HEK293 (cell line): ENCODE results near the gene FAM83E.

Source experiments
- BCL11A ChIP-seq: fragments of 450-650 bp; formaldehyde crosslinking; IDR thresholded peaks from 2 replicates; pipeline ENCODE4 v1.5.1; 2016; ENCODE audit warnings: low read depth, missing biosample characterization, missing genetic modification characterization
- GLI2 ChIP-seq: fragments of 450-650 bp; formaldehyde crosslinking; IDR thresholded peaks from 2 replicates; pipeline ENCODE4; 2017; ENCODE audit warnings: missing biosample characterization, missing genetic modification characterization, low read depth, borderline replicate concordance
- KLF9 ChIP-seq: fragments of 450-650 bp; formaldehyde crosslinking; IDR thresholded peaks from 2 replicates; pipeline ENCODE4 v1.5.1; 2016; ENCODE audit warnings: missing biosample characterization, missing genetic modification characterization, low read depth
- WT1 ChIP-seq: fragments of 450-650 bp; formaldehyde crosslinking; IDR thresholded peaks from 2 replicates; pipeline ENCODE4 v1.5.1; 2016; ENCODE audit warnings: missing biosample characterization, missing genetic modification characterization
- YY2 ChIP-seq: fragments of 450-650 bp; formaldehyde crosslinking; IDR thresholded peaks from 2 replicates; pipeline ENCODE4 v1.5.1; 2016; ENCODE audit warnings: missing biosample characterization, missing genetic modification characterization
- ZBTB1 ChIP-seq: fragments of 450-650 bp; formaldehyde crosslinking; IDR thresholded peaks from 2 replicates; pipeline ENCODE4 v1.5.1; 2016; ENCODE audit warnings: missing biosample characterization, missing genetic modification characterization
- ZBTB17 ChIP-seq: fragments of 450-650 bp; formaldehyde crosslinking; IDR thresholded peaks from 2 replicates; pipeline ENCODE4 v1.5.1; 2016; ENCODE audit warnings: missing biosample characterization, missing genetic modification characterization
- ZFHX2 ChIP-seq: fragments of 450-650 bp; formaldehyde crosslinking; conservative IDR thresholded peaks from 2 replicates; pipeline ENCODE4 v1.5.1; 2016; ENCODE audit warnings: missing biosample characterization, missing genetic modification characterization
- ZNF10 ChIP-seq: fragments of 450-650 bp; formaldehyde crosslinking; IDR thresholded peaks from 2 replicates; pipeline ENCODE4 v1.5.1; 2017; ENCODE audit warnings: missing biosample characterization, missing genetic modification characterization
- ZNF341 ChIP-seq: fragments of 450-650 bp; formaldehyde crosslinking; IDR thresholded peaks from 2 replicates; pipeline ENCODE4; 2016; ENCODE audit warnings: low read depth, missing biosample characterization, missing genetic modification characterization
- ZNF404 ChIP-seq: fragments of 450-650 bp; formaldehyde crosslinking; IDR thresholded peaks from 2 replicates; pipeline ENCODE4 v1.5.1; 2017; ENCODE audit warnings: missing biosample characterization, missing genetic modification characterization
- ZNF48 ChIP-seq: fragments of 450-650 bp; formaldehyde crosslinking; IDR thresholded peaks from 2 replicates; pipeline ENCODE4 v1.5.1; 2016; ENCODE audit warnings: missing biosample characterization, missing genetic modification characterization
- ZNF654 ChIP-seq: fragments of 450-650 bp; formaldehyde crosslinking; IDR thresholded peaks from 2 replicates; pipeline ENCODE4 v1.5.1; 2016; ENCODE audit warnings: low read depth, missing biosample characterization, missing genetic modification characterization
- ZNF76 ChIP-seq: fragments of 450-650 bp; formaldehyde crosslinking; IDR thresholded peaks from 2 replicates; pipeline ENCODE4; 2016; ENCODE audit warnings: low read depth, missing biosample characterization, missing genetic modification characterization, borderline replicate concordance
- ZNF776 ChIP-seq: fragments of 450-650 bp; formaldehyde crosslinking; IDR thresholded peaks from 2 replicates; pipeline ENCODE4 v1.5.0; 2017; ENCODE audit warnings: missing biosample characterization, missing genetic modification characterization, borderline replicate concordance
- ZNF777 ChIP-seq: fragments of 450-650 bp; formaldehyde crosslinking; IDR thresholded peaks from 2 replicates; pipeline ENCODE4 v1.5.1; 2017; ENCODE audit warnings: missing biosample characterization, missing genetic modification characterization, borderline replicate concordance
- ZNF843 ChIP-seq: fragments of 450-650 bp; formaldehyde crosslinking; IDR thresholded peaks from 2 replicates; pipeline ENCODE4 v1.5.1; 2016; ENCODE audit warnings: missing biosample characterization, missing genetic modification characterization
- TF ChIP-seq, protein P1 (sequence below): fragments of 450-650 bp; formaldehyde crosslinking; IDR thresholded peaks from 2 replicates; pipeline ENCODE4 v1.5.1; 2017; ENCODE audit warnings: missing biosample characterization, missing genetic modification characterization
- TF ChIP-seq, protein P2 (sequence below): fragments of 450-650 bp; formaldehyde crosslinking; IDR thresholded peaks from 2 replicates; pipeline ENCODE4 v1.5.1; 2016; ENCODE audit warnings: missing biosample characterization, missing genetic modification characterization
- TF ChIP-seq, protein P3 (sequence below): fragments of 450-650 bp; formaldehyde crosslinking; IDR thresholded peaks from 2 replicates; pipeline ENCODE4 v1.5.1; 2016; ENCODE audit warnings: missing biosample characterization, missing genetic modification characterization
- TF ChIP-seq, protein P4 (sequence below): fragments of 450-650 bp; formaldehyde crosslinking; IDR thresholded peaks from 2 replicates; pipeline ENCODE4 v1.5.1; 2016; ENCODE audit warnings: missing biosample characterization, missing genetic modification characterization
- TF ChIP-seq, protein P5 (sequence below): fragments of 450-650 bp; formaldehyde crosslinking; conservative IDR thresholded peaks from 2 replicates; pipeline ENCODE4 v1.5.1; 2016; ENCODE audit warnings: low read depth, missing biosample characterization, missing genetic modification characterization
- TF ChIP-seq, protein P6 (sequence below): fragments of 450-650 bp; formaldehyde crosslinking; IDR thresholded peaks from 2 replicates; pipeline ENCODE4 v1.5.1; 2016; ENCODE audit warnings: missing biosample characterization, missing genetic modification characterization
- TF ChIP-seq, protein P7 (sequence below): fragments of 450-650 bp; formaldehyde crosslinking; IDR thresholded peaks from 2 replicates; pipeline ENCODE4 v1.5.1; 2016; ENCODE audit warnings: missing biosample characterization, missing genetic modification characterization

FAM83E gene

DNA sequence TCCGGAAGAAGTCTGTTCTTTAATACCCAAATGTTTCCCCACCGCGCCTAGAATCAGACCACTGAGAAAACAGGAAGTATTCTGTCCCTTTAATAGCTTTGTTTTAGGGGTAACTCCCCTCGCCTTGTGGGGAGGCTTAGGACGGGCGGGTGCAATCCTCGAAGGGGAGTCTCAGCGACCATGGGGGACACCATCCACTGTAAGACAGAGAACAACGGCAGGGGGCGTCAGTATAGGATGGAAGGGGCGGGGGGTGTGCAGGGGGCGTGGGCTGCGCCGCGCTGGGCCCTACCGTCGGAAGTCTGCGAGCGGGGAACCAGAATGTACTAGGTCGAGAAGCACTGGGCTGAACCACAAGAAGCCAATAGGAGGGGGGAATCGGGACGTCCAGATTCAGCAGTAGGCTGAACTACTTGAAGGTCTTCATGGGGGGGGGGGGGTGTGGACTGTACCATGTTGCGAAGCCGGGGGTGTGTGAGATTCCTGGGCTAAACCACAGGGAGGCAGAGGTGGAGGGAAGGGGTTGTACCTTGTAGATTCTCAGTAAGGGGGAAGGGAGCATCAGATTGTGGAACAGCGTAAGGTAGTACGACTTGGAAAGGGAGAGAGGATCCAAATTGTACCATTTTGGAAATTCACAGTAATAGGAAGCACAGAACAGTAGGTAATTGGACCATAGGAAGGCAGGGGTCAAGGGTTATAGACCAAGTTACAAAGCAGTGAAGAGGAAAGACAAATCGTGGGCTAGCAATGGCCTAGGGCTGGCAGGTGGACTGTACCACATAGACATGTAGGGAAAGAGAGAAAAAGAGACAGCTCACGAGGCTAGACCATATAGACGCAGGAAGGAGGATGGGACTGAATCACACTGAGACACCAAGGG lies 23.3 kb upstream of the FAM83E start (continued):
- TF ChIP-seq ZBTB17 (tag by site-specific recombination) (peak; percentile 2; the same call in 1 of the 2 replicates), GLI2 (no peak), BCL11A (tag by site-specific recombination) (peak; percentile 50; the same call in 1 of the 2 replicates), YY2 (tag by site-specific recombination) (no peak), ZNF776 (tag by site-specific recombination) (no peak), ZFHX2 (peak; percentile 26), ZNF48 (tag by site-specific recombination) (no peak), ZNF404 (tag by site-specific recombination) (0 out of 2 replicates have a peak, but pooled peaks have one; percentile 34), ZNF843 (no peak; the same call in 1 of the 2 replicates), ZNF777 (tag by site-specific recombination) (peak; percentile 92), ZNF76 (tag by site-specific recombination) (0 out of 2 replicates have a peak, but pooled peaks have one; percentile 7), WT1 (tag by site-specific recombination) (peak; percentile 6; the same call in 1 of the 2 replicates), ZNF341 (tag by site-specific recombination) (peak; percentile 43), ZNF654 (tag by site-specific recombination) (no peak), ZNF10 (tag by site-specific recombination) (no peak), KLF9 (tag by site-specific recombination) (peak; percentile 86), ZBTB1 (tag by site-specific recombination) (no peak)
- TF ChIP-seq, protein P1, sequence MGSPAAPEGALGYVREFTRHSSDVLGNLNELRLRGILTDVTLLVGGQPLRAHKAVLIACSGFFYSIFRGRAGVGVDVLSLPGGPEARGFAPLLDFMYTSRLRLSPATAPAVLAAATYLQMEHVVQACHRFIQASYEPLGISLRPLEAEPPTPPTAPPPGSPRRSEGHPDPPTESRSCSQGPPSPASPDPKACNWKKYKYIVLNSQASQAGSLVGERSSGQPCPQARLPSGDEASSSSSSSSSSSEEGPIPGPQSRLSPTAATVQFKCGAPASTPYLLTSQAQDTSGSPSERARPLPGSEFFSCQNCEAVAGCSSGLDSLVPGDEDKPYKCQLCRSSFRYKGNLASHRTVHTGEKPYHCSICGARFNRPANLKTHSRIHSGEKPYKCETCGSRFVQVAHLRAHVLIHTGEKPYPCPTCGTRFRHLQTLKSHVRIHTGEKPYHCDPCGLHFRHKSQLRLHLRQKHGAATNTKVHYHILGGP (tag by site-specific recombination): no peak; the same call in 1 of the 2 replicates
- TF ChIP-seq, protein P2, sequence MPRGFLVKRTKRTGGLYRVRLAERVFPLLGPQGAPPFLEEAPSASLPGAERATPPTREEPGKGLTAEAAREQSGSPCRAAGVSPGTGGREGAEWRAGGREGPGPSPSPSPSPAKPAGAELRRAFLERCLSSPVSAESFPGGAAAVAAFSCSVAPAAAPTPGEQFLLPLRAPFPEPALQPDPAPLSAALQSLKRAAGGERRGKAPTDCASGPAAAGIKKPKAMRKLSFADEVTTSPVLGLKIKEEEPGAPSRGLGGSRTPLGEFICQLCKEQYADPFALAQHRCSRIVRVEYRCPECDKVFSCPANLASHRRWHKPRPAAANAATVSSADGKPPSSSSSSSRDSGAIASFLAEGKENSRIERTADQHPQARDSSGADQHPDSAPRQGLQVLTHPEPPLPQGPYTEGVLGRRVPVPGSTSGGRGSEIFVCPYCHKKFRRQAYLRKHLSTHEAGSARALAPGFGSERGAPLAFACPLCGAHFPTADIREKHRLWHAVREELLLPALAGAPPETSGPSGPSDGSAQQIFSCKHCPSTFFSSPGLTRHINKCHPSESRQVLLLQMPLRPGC (tag by site-specific recombination): no peak
- TF ChIP-seq, protein P3, sequence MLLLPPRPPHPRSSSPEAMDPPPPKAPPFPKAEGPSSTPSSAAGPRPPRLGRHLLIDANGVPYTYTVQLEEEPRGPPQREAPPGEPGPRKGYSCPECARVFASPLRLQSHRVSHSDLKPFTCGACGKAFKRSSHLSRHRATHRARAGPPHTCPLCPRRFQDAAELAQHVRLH (tag by site-specific recombination): peak; percentile 37; the same call in 1 of the 2 replicates
- TF ChIP-seq, protein P4, sequence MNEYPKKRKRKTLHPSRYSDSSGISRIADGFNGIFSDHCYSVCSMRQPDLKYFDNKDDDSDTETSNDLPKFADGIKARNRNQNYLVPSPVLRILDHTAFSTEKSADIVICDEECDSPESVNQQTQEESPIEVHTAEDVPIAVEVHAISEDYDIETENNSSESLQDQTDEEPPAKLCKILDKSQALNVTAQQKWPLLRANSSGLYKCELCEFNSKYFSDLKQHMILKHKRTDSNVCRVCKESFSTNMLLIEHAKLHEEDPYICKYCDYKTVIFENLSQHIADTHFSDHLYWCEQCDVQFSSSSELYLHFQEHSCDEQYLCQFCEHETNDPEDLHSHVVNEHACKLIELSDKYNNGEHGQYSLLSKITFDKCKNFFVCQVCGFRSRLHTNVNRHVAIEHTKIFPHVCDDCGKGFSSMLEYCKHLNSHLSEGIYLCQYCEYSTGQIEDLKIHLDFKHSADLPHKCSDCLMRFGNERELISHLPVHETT (tag by site-specific recombination): no peak
- TF ChIP-seq, protein P5, sequence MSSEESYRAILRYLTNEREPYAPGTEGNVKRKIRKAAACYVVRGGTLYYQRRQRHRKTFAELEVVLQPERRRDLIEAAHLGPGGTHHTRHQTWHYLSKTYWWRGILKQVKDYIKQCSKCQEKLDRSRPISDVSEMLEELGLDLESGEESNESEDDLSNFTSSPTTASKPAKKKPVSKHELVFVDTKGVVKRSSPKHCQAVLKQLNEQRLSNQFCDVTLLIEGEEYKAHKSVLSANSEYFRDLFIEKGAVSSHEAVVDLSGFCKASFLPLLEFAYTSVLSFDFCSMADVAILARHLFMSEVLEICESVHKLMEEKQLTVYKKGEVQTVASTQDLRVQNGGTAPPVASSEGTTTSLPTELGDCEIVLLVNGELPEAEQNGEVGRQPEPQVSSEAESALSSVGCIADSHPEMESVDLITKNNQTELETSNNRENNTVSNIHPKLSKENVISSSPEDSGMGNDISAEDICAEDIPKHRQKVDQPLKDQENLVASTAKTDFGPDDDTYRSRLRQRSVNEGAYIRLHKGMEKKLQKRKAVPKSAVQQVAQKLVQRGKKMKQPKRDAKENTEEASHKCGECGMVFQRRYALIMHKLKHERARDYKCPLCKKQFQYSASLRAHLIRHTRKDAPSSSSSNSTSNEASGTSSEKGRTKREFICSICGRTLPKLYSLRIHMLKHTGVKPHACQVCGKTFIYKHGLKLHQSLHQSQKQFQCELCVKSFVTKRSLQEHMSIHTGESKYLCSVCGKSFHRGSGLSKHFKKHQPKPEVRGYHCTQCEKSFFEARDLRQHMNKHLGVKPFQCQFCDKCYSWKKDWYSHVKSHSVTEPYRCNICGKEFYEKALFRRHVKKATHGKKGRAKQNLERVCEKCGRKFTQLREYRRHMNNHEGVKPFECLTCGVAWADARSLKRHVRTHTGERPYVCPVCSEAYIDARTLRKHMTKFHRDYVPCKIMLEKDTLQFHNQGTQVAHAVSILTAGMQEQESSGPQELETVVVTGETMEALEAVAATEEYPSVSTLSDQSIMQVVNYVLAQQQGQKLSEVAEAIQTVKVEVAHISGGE (tag by site-specific recombination): peak; percentile 69
- TF ChIP-seq, protein P6, sequence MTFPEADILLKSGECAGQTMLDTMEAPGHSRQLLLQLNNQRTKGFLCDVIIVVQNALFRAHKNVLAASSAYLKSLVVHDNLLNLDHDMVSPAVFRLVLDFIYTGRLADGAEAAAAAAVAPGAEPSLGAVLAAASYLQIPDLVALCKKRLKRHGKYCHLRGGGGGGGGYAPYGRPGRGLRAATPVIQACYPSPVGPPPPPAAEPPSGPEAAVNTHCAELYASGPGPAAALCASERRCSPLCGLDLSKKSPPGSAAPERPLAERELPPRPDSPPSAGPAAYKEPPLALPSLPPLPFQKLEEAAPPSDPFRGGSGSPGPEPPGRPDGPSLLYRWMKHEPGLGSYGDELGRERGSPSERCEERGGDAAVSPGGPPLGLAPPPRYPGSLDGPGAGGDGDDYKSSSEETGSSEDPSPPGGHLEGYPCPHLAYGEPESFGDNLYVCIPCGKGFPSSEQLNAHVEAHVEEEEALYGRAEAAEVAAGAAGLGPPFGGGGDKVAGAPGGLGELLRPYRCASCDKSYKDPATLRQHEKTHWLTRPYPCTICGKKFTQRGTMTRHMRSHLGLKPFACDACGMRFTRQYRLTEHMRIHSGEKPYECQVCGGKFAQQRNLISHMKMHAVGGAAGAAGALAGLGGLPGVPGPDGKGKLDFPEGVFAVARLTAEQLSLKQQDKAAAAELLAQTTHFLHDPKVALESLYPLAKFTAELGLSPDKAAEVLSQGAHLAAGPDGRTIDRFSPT: no peak
- TF ChIP-seq, protein P7, sequence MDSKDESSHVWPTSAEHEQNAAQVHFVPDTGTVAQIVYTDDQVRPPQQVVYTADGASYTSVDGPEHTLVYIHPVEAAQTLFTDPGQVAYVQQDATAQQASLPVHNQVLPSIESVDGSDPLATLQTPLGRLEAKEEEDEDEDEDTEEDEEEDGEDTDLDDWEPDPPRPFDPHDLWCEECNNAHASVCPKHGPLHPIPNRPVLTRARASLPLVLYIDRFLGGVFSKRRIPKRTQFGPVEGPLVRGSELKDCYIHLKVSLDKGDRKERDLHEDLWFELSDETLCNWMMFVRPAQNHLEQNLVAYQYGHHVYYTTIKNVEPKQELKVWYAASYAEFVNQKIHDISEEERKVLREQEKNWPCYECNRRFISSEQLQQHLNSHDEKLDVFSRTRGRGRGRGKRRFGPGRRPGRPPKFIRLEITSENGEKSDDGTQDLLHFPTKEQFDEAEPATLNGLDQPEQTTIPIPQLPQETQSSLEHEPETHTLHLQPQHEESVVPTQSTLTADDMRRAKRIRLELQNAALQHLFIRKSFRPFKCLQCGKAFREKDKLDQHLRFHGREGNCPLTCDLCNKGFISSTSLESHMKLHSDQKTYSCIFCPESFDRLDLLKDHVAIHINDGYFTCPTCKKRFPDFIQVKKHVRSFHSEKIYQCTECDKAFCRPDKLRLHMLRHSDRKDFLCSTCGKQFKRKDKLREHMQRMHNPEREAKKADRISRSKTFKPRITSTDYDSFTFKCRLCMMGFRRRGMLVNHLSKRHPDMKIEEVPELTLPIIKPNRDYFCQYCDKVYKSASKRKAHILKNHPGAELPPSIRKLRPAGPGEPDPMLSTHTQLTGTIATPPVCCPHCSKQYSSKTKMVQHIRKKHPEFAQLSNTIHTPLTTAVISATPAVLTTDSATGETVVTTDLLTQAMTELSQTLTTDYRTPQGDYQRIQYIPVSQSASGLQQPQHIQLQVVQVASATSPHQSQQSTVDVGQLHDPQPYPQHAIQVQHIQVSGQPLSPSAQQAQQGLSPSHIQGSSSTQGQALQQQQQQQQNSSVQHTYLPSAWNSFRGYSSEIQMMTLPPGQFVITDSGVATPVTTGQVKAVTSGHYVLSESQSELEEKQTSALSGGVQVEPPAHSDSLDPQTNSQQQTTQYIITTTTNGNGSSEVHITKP (tag by site-specific recombination): peak; percentile 99
